Stimulated activated CD4-positive, alpha-beta T cell treated with anti-CD3 and anti-CD28 coated beads, TNF-alpha, amount 100 ng/mL, for 48 hours (primary cell): ENCODE data around the gene TOB2.

Source experiments
- DNase-seq, 3 donors: peaks; one replicate each; pipeline ENCODE4 v3.0.0-alpha.2; 2020; ENCODE audit warnings: low read depth in 3 of 3

TOB2 gene

GRCh38 chr22:41387341-41387740 lies 59.3 kb downstream of the TOB2 start:
- DNase-seq = no peak

DNA sequence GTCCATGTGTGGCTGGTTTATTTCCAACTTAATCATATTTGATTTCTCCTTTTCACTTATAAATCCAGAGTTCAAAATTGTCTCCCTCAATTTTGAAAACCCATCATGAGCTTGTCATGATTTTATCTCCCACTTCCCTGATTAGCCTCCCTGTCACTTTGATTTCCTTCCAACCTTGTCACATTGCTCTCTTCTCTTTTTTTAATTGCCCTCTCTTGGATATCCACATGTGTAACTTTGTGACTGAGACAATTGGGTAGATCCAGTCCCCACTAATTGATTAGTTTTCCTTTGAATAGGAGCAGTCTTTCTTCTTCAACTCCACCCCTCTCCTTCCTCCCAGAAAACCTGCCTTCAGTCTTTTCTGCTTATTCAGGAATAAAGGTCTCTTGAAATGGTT lies 62.5 kb downstream of the TOB2 start:
- no peak for DNase-seq
